ENCODE data around the gene SLC39A6.

- TF ChIP-seq, protein P1, sequence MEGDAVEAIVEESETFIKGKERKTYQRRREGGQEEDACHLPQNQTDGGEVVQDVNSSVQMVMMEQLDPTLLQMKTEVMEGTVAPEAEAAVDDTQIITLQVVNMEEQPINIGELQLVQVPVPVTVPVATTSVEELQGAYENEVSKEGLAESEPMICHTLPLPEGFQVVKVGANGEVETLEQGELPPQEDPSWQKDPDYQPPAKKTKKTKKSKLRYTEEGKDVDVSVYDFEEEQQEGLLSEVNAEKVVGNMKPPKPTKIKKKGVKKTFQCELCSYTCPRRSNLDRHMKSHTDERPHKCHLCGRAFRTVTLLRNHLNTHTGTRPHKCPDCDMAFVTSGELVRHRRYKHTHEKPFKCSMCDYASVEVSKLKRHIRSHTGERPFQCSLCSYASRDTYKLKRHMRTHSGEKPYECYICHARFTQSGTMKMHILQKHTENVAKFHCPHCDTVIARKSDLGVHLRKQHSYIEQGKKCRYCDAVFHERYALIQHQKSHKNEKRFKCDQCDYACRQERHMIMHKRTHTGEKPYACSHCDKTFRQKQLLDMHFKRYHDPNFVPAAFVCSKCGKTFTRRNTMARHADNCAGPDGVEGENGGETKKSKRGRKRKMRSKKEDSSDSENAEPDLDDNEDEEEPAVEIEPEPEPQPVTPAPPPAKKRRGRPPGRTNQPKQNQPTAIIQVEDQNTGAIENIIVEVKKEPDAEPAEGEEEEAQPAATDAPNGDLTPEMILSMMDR (conservative IDR thresholded peaks at IDR 0.05; ENCODE audit: low read depth in 2 of 2): no peak
- TF ChIP-seq POLR2AphosphoS5 (IDR thresholded peaks at IDR 0.05; ENCODE audit: low read depth) (no peak), EZH2phosphoT487 (IDR thresholded peaks at IDR 0.05; ENCODE audit: unreplicated experiment) (no peak), CREB1 (CRISPR knock-in tag; IDR thresholded peaks at IDR 0.05; ENCODE audit: low read depth) (no peak), EZH2 (IDR thresholded peaks at IDR 0.05; ENCODE audit: low read depth, unreplicated experiment) (no peak)
These were observed 2.5 kb downstream of the SLC39A6 start for GRCh38 chr18:36126668-36127067.

Data from GM23338 (cell line).